PFSK-1 (cell line): ENCODE results near the gene ABHD12.

Experiments used
- FOXP2 ChIP-seq: optimal IDR thresholded peaks from 2 replicates; pipeline ENCODE3; 2011; ENCODE audit warnings: borderline replicate concordance, control low read depth, inconsistent platforms; ENCODE audit not compliant: insufficient read depth; ENCODE audit errors: extremely low read length, extremely low read depth
- POLR2AphosphoS5 ChIP-seq: IDR thresholded peaks from 2 replicates; pipeline ENCODE4 v1.6.1; 2012; ENCODE audit warnings: low read depth, mild to moderate bottlenecking, control low read depth, low read length, moderate library complexity
- SIN3A ChIP-seq: IDR thresholded peaks from 2 replicates; pipeline ENCODE4 v1.6.1; 2012; ENCODE audit warnings: mild to moderate bottlenecking, low read length, moderate library complexity, borderline replicate concordance; ENCODE audit not compliant: insufficient read depth
- TAF1 ChIP-seq: IDR thresholded peaks from 2 replicates; pipeline ENCODE4 v1.6.1; 2012; ENCODE audit warnings: low read length, control low read depth, borderline replicate concordance; ENCODE audit not compliant: insufficient read depth
- TF ChIP-seq, protein P1 (sequence below), 2 experiments: IDR thresholded peaks; 2 replicates each; pipeline versions ENCODE4 v1.6.1 to v1.8.0; 2011 to 2012; ENCODE audit warnings: low read depth in 2 of 2, low read length in 2 of 2, control low read depth in 1 of 2, inconsistent platforms in 1 of 2, mild to moderate bottlenecking in 1 of 2, moderate library complexity in 1 of 2; ENCODE audit not compliant: insufficient read depth in 1 of 2

Gene ABHD12

DNA sequence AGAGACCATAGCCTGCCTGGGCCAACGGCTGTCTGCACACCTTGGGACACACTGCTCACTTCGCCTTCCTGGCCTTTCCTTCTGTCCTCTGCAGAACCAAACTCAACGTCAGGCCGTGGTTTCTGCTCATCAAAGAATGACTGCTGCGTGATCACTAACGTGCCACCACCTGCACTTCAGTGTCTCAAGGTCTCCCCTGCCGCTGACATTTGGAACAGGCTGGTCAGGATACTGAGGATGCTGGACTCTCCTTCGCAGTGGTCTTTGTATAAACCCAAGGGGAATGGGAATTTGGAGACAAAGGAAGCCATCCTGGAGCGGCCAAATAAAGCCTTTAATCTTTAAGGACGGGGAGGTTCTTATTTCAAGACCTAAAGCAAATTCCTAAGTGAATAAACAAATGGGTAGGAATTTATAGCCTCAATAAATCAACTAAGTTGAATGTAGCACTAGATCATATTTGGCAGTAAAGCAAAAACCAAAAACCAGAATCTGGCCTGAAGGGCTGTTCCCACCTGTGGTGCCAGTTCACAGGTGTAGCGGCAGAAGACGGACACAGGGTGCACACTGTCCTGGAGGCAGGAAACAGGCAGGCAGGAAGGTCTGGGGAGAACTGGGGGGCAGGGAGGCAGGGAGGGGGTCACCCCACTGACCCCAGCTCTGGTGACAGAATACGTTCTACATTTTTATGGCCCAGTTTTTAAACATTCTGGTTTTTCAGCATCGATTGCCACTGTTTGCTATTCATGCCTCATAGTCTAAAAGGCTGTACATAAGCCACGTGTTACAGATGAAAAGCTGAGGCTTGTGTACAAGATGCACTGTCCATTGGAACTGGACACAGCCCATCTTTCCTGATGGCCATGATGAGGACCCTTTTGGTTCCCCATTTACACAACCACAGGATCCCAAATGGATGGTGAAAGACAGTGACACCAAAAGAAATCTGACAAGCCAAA, 36.6 kb downstream of the ABHD12 start:
- TF ChIP-seq, protein P1, sequence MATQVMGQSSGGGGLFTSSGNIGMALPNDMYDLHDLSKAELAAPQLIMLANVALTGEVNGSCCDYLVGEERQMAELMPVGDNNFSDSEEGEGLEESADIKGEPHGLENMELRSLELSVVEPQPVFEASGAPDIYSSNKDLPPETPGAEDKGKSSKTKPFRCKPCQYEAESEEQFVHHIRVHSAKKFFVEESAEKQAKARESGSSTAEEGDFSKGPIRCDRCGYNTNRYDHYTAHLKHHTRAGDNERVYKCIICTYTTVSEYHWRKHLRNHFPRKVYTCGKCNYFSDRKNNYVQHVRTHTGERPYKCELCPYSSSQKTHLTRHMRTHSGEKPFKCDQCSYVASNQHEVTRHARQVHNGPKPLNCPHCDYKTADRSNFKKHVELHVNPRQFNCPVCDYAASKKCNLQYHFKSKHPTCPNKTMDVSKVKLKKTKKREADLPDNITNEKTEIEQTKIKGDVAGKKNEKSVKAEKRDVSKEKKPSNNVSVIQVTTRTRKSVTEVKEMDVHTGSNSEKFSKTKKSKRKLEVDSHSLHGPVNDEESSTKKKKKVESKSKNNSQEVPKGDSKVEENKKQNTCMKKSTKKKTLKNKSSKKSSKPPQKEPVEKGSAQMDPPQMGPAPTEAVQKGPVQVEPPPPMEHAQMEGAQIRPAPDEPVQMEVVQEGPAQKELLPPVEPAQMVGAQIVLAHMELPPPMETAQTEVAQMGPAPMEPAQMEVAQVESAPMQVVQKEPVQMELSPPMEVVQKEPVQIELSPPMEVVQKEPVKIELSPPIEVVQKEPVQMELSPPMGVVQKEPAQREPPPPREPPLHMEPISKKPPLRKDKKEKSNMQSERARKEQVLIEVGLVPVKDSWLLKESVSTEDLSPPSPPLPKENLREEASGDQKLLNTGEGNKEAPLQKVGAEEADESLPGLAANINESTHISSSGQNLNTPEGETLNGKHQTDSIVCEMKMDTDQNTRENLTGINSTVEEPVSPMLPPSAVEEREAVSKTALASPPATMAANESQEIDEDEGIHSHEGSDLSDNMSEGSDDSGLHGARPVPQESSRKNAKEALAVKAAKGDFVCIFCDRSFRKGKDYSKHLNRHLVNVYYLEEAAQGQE (IDR thresholded peaks at IDR 0.05; ENCODE audit: insufficient read depth in 1 of 2, low read depth in 2 of 2, low read length in 2 of 2), result no peak
- TF ChIP-seq FOXP2, result no peak
- TF ChIP-seq TAF1, result no peak
- TF ChIP-seq POLR2AphosphoS5, result no peak
- TF ChIP-seq SIN3A, result no peak

DNA sequence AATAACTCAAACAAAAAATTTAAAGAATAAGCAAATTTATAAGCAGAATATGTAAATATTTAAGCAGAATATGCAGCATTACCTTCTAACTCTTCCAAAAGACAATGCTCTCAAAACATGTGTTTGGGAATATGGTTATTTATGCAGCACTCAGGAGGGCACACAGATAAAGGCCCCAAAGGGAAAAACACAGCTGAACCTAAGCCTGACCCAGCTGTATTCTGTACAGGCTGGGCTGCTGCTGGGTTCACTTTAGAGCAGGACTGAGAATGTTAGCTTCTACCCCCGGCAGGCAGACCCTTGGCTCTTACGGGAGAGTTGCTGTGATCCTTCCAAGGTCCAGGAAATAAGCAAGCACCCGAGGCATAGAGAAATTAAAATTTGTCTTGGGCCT, 37.3 kb downstream of the ABHD12 start:
- TF ChIP-seq, protein P1 (IDR thresholded peaks at IDR 0.05; ENCODE audit: insufficient read depth in 1 of 2, low read depth in 2 of 2, low read length in 2 of 2), result no peak
- TF ChIP-seq POLR2AphosphoS5 (no peak), TAF1 (no peak), SIN3A (no peak), FOXP2 (no peak)

DNA sequence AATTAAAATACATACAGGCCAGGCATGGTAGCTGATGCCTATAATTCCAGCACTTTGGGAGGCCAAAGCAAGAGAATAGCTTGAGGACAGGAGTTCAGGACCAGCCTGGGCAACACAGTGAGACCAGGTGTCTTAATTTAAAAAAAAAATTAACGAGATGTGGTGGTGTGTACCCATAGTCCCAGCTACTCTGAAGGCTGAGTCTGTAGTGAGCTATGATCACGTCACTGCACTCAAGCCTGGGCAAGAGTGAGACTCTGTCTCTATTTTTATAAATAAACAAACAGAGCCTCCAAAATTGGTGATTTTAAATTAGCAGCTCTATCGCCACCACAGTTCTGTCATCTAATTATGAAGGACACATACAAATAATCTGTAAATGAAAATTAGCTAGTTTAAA, 37.9 kb downstream of the ABHD12 start:
- TF ChIP-seq, protein P1 (IDR thresholded peaks at IDR 0.05; ENCODE audit: insufficient read depth in 1 of 2, low read depth in 2 of 2, low read length in 2 of 2), result no peak
- TF ChIP-seq FOXP2 (no peak), SIN3A (no peak), TAF1 (no peak), POLR2AphosphoS5 (no peak)

DNA sequence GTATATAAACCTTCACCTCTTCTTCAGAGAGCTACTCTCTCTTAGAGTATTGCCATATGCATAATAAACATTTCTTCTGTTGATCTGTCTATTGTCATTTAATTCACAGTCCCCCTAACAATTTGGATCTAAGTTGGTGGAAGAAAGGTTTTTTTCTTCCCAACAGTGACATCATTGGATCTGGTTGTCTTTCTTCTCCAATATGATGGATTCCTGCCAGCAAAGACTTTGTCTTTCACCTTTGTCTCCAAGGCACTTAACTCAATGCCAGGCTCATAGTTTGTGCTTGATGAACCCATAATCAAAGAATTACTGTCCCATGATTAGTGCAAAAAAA, 39.6 kb downstream of the ABHD12 start:
- no peak for TF ChIP-seq POLR2AphosphoS5
- TF ChIP-seq TAF1, result no peak
- TF ChIP-seq, protein P1 (IDR thresholded peaks at IDR 0.05; ENCODE audit: insufficient read depth in 1 of 2, low read depth in 2 of 2, low read length in 2 of 2), result no peak

DNA sequence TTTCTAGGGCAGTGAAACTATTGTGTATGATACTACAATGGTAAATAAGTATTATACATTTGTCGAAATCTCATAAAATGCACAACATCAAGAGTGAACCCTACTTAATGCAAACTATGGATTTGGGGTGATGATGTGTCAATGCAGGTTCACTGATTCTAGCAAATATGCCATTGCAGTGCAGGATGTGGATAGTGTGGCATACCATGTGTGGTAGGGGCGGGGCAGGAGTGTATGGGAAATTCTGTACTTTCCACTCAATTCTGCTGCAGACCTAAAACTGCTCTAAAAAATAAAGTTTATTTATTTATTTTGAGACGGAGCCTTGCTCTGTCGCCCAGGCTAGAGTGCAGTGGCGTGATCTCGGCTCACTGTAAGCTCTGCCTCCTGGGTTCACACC, 44.3 kb downstream of the ABHD12 start:
- no peak for TF ChIP-seq SIN3A
- TF ChIP-seq FOXP2, result no peak
- no peak for TF ChIP-seq POLR2AphosphoS5
- TF ChIP-seq TAF1, result no peak
- TF ChIP-seq, protein P1 (IDR thresholded peaks at IDR 0.05; ENCODE audit: insufficient read depth in 1 of 2, low read depth in 2 of 2, low read length in 2 of 2), result no peak
